MCF 10A (cell line): ENCODE data around the gene RAB40A. TPM values are rescaled to one million over a fixed set of nuclear protein-coding genes. Genes with fewer than 3 reads are reported as not detected.

Experiments used
- BruUV-seq: library from RNA; stranded (reverse); fragments of 400-500 nt; replicated peaks from 2 replicates; lab custom pipeline; 2021; lab: Mats Ljungman, UMichigan
- CTCF ChIA-PET: fragments of 300-600 bp; sonication (Branson Sonifier 250); formaldehyde crosslinking; extraction: SDS; loops from one replicate; lab custom pipeline; 2021; ENCODE audit warnings: antibody characterized with exemption, inconsistent platforms; lab: Yijun Ruan, JAX
- POLR2A ChIA-PET: fragments of 300-600, 350-650 bp; sonication (Branson Sonifier 250); formaldehyde crosslinking; extraction: SDS; loops from one replicate; lab custom pipeline; 2020; ENCODE audit warnings: antibody characterized with exemption, inconsistent platforms; lab: Yijun Ruan, JAX
- DNase-seq: peaks from one replicate; pipeline ENCODE4 v3.0.0-alpha.2; 2018; ENCODE audit not compliant: unreplicated experiment
- H3K27ac Mint-ChIP-seq: one replicate; pipeline ENCODE4 v1.8.0; 2022; ENCODE audit warnings: mild to moderate bottlenecking, low read depth, mixed read lengths; ENCODE audit not compliant: unreplicated experiment
- H3K27me3 Mint-ChIP-seq: one replicate; pipeline ENCODE4 v1.8.0; 2022; ENCODE audit warnings: mixed read lengths; ENCODE audit not compliant: insufficient read depth, unreplicated experiment
- H3K36me3 Mint-ChIP-seq: one replicate; pipeline ENCODE4 v1.8.0; 2022; ENCODE audit warnings: mild to moderate bottlenecking, moderate library complexity, mixed read lengths; ENCODE audit not compliant: insufficient read depth, unreplicated experiment
- H3K4me1 Mint-ChIP-seq: one replicate; pipeline ENCODE4 v1.8.0; 2022; ENCODE audit warnings: mixed read lengths; ENCODE audit not compliant: insufficient read depth, unreplicated experiment
- H3K4me3 Mint-ChIP-seq: one replicate; pipeline ENCODE4 v1.8.0; 2022; ENCODE audit warnings: mild to moderate bottlenecking, moderate library complexity, mixed read lengths; ENCODE audit not compliant: unreplicated experiment
- H3K9me3 Mint-ChIP-seq: one replicate; pipeline ENCODE4 v1.8.0; 2022; ENCODE audit warnings: mixed read lengths; ENCODE audit not compliant: unreplicated experiment
- CTCF ChIP-seq: fragments of 200-600 bp; IDR thresholded peaks from one replicate; pipeline ENCODE4 v1.8.0; 2022; ENCODE audit warnings: antibody characterized with exemption, mild to moderate bottlenecking; ENCODE audit not compliant: unreplicated experiment
- intact Hi-C: fragments of 100-400 bp; cut with micrococcal nuclease; formaldehyde crosslinking; loops from 2 replicates; pipeline ENCODE4 v1.14.1; 2022
- total RNA-seq: library from RNA; stranded (reverse); gene quantifications from 2 replicates; pipeline ENCODE4 v1.2.3, GENCODE V29; 2022

RAB40A gene
- total RNA-seq, 1 experiment from 2014 or later: not detected

- H3K27me3 Mint-ChIP-seq: peaks cover 42% of the 10 kb centered on the region
- no peak overlapping the region for H3K27ac Mint-ChIP-seq
- intact Hi-C loops: no loop called here
- BruUV-seq: no TSS peak
- DNase-seq: no peak
- H3K36me3 Mint-ChIP-seq: no peaks in the 10 kb centered on the region
- no peaks in the 10 kb centered on the region for H3K4me1 Mint-ChIP-seq
- POLR2A ChIA-PET: interaction anchor here (1.0 kb wide), 1 partner anchor 8 kb away, joined by 3 read pairs; no protein-coding TSS in a partner anchor
- H3K4me3 Mint-ChIP-seq: no peak overlapping the region
- no peak for TF ChIP-seq CTCF
- no peaks in the 10 kb centered on the region for H3K9me3 Mint-ChIP-seq
- CTCF ChIA-PET: interaction anchor here (0.6 to 0.7 kb wide), 3 partner anchors 11 to 217 kb away, joined by 3 to 4 read pairs (median 4); no protein-coding TSS in a partner anchor
Observed at GRCh38 chrX:103510031-103510430, 9.3 kb downstream of the RAB40A start.

GRCh38 chrX:103503853-103504207 lies 15.5 kb downstream of the RAB40A start:
- intact Hi-C loops: no loop called here
- BruUV-seq: no TSS peak
- no peak for TF ChIP-seq CTCF
- H3K4me1 Mint-ChIP-seq: peaks cover 12% of the 10 kb centered on the region
- CTCF ChIA-PET: interaction anchor here (0.7 to 3.2 kb wide), 5 partner anchors 14 to 316 kb away, joined by 3 to 26 read pairs (median 7); no protein-coding TSS in a partner anchor
- no peaks in the 10 kb centered on the region for H3K36me3 Mint-ChIP-seq
- POLR2A ChIA-PET: interaction anchor here (1.0 kb wide), 1 partner anchor 277 kb away, joined by 4 read pairs; no protein-coding TSS in a partner anchor
- H3K9me3 Mint-ChIP-seq: no peaks in the 10 kb centered on the region
- no peak overlapping the region for H3K4me3 Mint-ChIP-seq
- DNase-seq: no peak
- H3K27ac Mint-ChIP-seq: peak overlapping the region; percentile 42
- H3K27me3 Mint-ChIP-seq: peaks cover 51% of the 10 kb centered on the region

- intact Hi-C loops: no loop called here
- Mint-ChIP-seq H3K9me3 (no peaks in the 10 kb centered on the region), H3K4me1 (peaks cover 12% of the 10 kb centered on the region), H3K27me3 (peaks cover 50% of the 10 kb centered on the region), H3K4me3 (no peak overlapping the region), H3K27ac (peak overlapping the region; percentile 42), H3K36me3 (no peaks in the 10 kb centered on the region)
- POLR2A ChIA-PET: interaction anchor here (0.5 to 1.0 kb wide), 3 partner anchors 9 to 277 kb away, joined by 3 to 4 read pairs (median 3); no protein-coding TSS in a partner anchor
- CTCF ChIA-PET: interaction anchor here (0.6 to 3.2 kb wide), 7 partner anchors 13 to 316 kb away, joined by 3 to 26 read pairs (median 5); no protein-coding TSS in a partner anchor
- DNase-seq: peak; percentile 5
- TF ChIP-seq CTCF: no peak
- BruUV-seq: no TSS peak
Observed at GRCh38 chrX:103503163-103503852, 16.0 kb downstream of the RAB40A start.

GRCh38 chrX:103498786-103499185 lies 20.5 kb downstream of the RAB40A start:
- Mint-ChIP-seq H3K27ac (no peak overlapping the region), H3K4me1 (peaks cover 12% of the 10 kb centered on the region), H3K36me3 (no peaks in the 10 kb centered on the region), H3K4me3 (no peak overlapping the region), H3K27me3 (peaks cover 41% of the 10 kb centered on the region), H3K9me3 (no peaks in the 10 kb centered on the region)
- DNase-seq: no peak
- no peak for TF ChIP-seq CTCF
- ChIA-PET POLR2A (no interaction called here), CTCF (interaction anchor here (0.6 kb wide), 1 partner anchor 12 kb away, joined by 4 read pairs; no protein-coding TSS in a partner anchor)
- intact Hi-C loops: no loop called here
- no TSS peak for BruUV-seq
